Hepatocyte (in vitro differentiated cells): Measurements from ENCODE around the gene FAM114A2.

Source experiments
- EZH2 ChIP-seq: fragments of 200-600 bp; sonication (generic); IDR thresholded peaks from 2 replicates; pipeline ENCODE4 v1.6.1; 2016; ENCODE audit warnings: antibody characterized with exemption, mild to moderate bottlenecking, borderline replicate concordance
- EZH2phosphoT487 ChIP-seq: fragments of 200-600 bp; sonication (generic); IDR thresholded peaks from one replicate; pipeline ENCODE4 v1.6.1; 2018; ENCODE audit warnings: antibody characterized with exemption, mild to moderate bottlenecking, low read depth, moderate library complexity; ENCODE audit not compliant: unreplicated experiment, severe bottlenecking

GRCh38 chr5:154034944-154035343 lies 3.8 kb downstream of the FAM114A2 start:
- no peak for TF ChIP-seq EZH2
- no peak for TF ChIP-seq EZH2phosphoT487
